Lower lobe of right lung (tissue), 2 donors: ENCODE measurements around the gene TEX101. TPM values are rescaled to one million over a fixed set of nuclear protein-coding genes. Genes with fewer than 3 reads are reported as not detected.

Experiments used
- ATAC-seq, 2 donors: fragments of 200-7000 bp; cut with Tn5 transposase; one replicate each; pipeline ENCODE4 v1.9.1; 2020 to 2022; ENCODE audit warnings: mild to moderate bottlenecking in 2 of 2, moderate library complexity in 2 of 2
- DNase-seq: peaks from one replicate; pipeline ENCODE4 v3.0.0-alpha.2; 2020
- H3K27ac ChIP-seq: fragments of 200-600 bp; one replicate; pipeline ENCODE4 v1.8.0; 2022
- H3K27me3 ChIP-seq: fragments of 200-600 bp; one replicate; pipeline ENCODE4 v1.8.0; 2022; ENCODE audit warnings: low read depth
- H3K36me3 ChIP-seq: fragments of 200-600 bp; one replicate; pipeline ENCODE4 v1.8.0; 2022; ENCODE audit warnings: mild to moderate bottlenecking
- H3K4me1 ChIP-seq: fragments of 200-600 bp; one replicate; pipeline ENCODE4 v1.8.0; 2022
- H3K4me3 ChIP-seq: fragments of 200-600 bp; one replicate; pipeline ENCODE4 v1.8.0; 2022; ENCODE audit warnings: mild to moderate bottlenecking
- H3K9me3 ChIP-seq: fragments of 200-600 bp; one replicate; pipeline ENCODE4 v1.8.0; 2022
- CTCF ChIP-seq: fragments of 200-600 bp; IDR thresholded peaks from one replicate; pipeline ENCODE4 v1.8.0; 2022; ENCODE audit warnings: antibody characterized with exemption, mild to moderate bottlenecking
- intact Hi-C: fragments of 100-400 bp; cut with DNase I; formaldehyde crosslinking; loops from one replicate; pipeline ENCODE4 v1.11.0; 2022
- total RNA-seq: library from RNA; stranded (reverse); fragmentation: NEBNext Ultra II Directional; extraction: Animal tissue kit (Norgen Biotek cat#: 25700); gene quantifications from one replicate; pipeline ENCODE4 v1.2.1, GENCODE V29; 2021
- donor health status: DM: no; HTN: yes; CAD: no; lungs with severe emphysema.

TEX101 gene
- total RNA-seq, 1 donor from 2014 or later: not detected

DNA sequence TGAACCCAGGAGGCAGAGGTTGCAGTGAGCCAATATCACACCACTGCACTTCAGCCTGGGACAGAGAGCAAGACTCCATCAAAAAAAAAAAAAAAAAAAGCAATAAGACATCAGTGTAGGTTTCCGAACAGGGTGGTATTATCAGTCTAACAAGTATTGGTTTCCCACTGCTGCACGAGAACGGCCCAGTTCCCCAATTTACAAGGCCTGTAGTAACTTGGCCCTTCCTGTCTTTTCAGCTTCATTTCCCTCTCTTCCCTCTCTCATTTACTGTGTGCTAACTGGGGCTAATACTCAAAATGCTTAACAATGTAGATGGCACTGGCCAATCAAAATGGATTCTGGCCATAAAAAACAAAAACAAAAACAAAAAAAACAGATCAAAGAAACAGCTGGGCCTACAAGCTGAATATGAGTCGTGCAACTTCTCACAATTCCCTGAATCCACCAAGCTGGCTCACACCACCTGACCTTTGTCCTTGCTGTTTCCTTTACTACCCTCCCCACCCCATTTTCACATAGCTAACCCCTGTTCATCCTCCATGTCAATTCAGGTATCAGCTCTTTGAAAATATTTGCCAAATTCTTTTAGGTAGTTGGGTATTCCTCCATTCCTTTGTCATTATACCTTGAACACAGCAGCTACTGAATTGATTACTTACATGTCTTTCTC, 2.4 kb downstream of the TEX101 start:
- no peak for TF ChIP-seq CTCF
- no peak for DNase-seq
- Histone ChIP-seq H3K4me3 (no peak overlapping the region), H3K4me1 (no peaks in the 10 kb centered on the region), H3K9me3 (no peaks in the 10 kb centered on the region), H3K27me3 (no peaks in the 10 kb centered on the region), H3K27ac (no peak overlapping the region), H3K36me3 (no peaks in the 10 kb centered on the region)
- intact Hi-C loops: no loop called here
- no peak for ATAC-seq

DNA sequence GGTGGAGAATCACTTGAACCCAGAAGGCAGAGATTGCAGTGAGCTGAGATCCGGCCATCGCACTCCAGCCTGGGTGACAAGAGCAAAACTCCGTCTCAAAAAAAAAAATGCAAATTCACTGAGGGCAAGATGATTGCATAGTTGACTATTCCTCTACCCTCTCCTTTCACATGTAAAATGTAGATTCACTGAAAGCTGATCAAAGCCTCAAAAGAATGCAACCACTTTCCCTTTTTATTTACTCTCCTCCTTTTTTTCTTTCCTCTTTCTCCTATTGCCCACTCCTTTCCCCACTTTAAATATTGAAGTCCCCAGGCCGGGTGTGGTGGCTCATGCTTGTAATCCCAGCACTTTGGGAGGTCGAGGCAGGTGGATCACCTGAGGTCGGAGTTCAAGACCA, 6.3 kb downstream of the TEX101 start:
- Histone ChIP-seq H3K27me3 (no peaks in the 10 kb centered on the region), H3K27ac (no peak overlapping the region), H3K4me1 (no peaks in the 10 kb centered on the region), H3K4me3 (no peak overlapping the region), H3K36me3 (no peaks in the 10 kb centered on the region), H3K9me3 (no peaks in the 10 kb centered on the region)
- TF ChIP-seq CTCF: no peak
- DNase-seq (no peak), ATAC-seq (no peak)
- intact Hi-C loops: no loop called here

- Histone ChIP-seq H3K4me3 (no peak overlapping the region), H3K4me1 (no peaks in the 10 kb centered on the region), H3K27me3 (no peaks in the 10 kb centered on the region), H3K36me3 (no peaks in the 10 kb centered on the region), H3K9me3 (no peaks in the 10 kb centered on the region), H3K27ac (no peak overlapping the region)
- TF ChIP-seq CTCF: no peak
- no peak for ATAC-seq
- no peak for DNase-seq
- intact Hi-C loops: no loop called here
Observed at GRCh38 chr19:43422000-43422688, 7.5 kb downstream of the TEX101 start.

DNA sequence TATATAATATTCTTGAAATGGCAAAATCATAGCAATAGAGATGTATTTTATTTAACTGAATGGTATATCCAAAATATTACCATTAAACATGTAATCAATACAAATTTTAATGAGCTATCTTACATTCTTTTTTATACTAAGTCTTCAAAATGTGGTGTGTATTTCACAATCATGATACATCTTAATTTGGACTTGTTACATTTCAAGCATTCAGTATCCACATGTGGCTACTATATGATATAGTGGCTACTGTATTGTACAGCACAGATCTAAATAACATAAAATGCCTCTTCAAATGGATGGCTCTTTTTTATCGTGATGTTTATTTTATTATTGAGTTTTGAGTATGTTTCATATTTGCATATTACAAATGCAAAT, 8.0 kb downstream of the TEX101 start:
- no peak overlapping the region for H3K4me3 ChIP-seq
- no peak for TF ChIP-seq CTCF
- DNase-seq: no peak
- no peaks in the 10 kb centered on the region for H3K9me3 ChIP-seq
- intact Hi-C loops: no loop called here
- no peaks in the 10 kb centered on the region for H3K4me1 ChIP-seq
- H3K27ac ChIP-seq: no peak overlapping the region
- ATAC-seq: no peak
- H3K36me3 ChIP-seq: no peaks in the 10 kb centered on the region
- H3K27me3 ChIP-seq: no peaks in the 10 kb centered on the region

- H3K27me3 ChIP-seq: no peaks in the 10 kb centered on the region
- no peak overlapping the region for H3K27ac ChIP-seq
- no peak overlapping the region for H3K4me3 ChIP-seq
- H3K4me1 ChIP-seq: no peaks in the 10 kb centered on the region
- H3K36me3 ChIP-seq: no peaks in the 10 kb centered on the region
- no peaks in the 10 kb centered on the region for H3K9me3 ChIP-seq
- TF ChIP-seq CTCF: no peak
- DNase-seq (no peak), ATAC-seq (no peak)
- intact Hi-C loops: no loop called here
Observed at GRCh38 chr19:43423779-43424178, 9.1 kb downstream of the TEX101 start.
